Activated naive CD4-positive, alpha-beta T cell treated with anti-CD3 and anti-CD28 coated beads, Interleukin-2, amount 50 U/mL, for 24 hours (primary cell): ENCODE results near the gene KLHDC3.

Experiments used
- H3K27ac Mint-ChIP-seq: one replicate; pipeline ENCODE4 v1.8.0; 2021; ENCODE audit warnings: mild to moderate bottlenecking, mixed read lengths
- H3K27me3 Mint-ChIP-seq: one replicate; pipeline ENCODE4 v1.8.0; 2021; ENCODE audit warnings: mixed read lengths
- H3K36me3 Mint-ChIP-seq: one replicate; pipeline ENCODE4 v1.8.0; 2021; ENCODE audit warnings: mixed read lengths
- H3K4me1 Mint-ChIP-seq: one replicate; pipeline ENCODE4 v1.8.0; 2021; ENCODE audit warnings: mixed read lengths
- H3K4me3 Mint-ChIP-seq: one replicate; pipeline ENCODE4 v1.8.0; 2021; ENCODE audit warnings: mild to moderate bottlenecking, mixed read lengths
- H3K9me3 Mint-ChIP-seq: one replicate; pipeline ENCODE4 v1.8.0; 2021; ENCODE audit warnings: mixed read lengths

The KLHDC3 gene, protein sequence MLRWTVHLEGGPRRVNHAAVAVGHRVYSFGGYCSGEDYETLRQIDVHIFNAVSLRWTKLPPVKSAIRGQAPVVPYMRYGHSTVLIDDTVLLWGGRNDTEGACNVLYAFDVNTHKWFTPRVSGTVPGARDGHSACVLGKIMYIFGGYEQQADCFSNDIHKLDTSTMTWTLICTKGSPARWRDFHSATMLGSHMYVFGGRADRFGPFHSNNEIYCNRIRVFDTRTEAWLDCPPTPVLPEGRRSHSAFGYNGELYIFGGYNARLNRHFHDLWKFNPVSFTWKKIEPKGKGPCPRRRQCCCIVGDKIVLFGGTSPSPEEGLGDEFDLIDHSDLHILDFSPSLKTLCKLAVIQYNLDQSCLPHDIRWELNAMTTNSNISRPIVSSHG

DNA sequence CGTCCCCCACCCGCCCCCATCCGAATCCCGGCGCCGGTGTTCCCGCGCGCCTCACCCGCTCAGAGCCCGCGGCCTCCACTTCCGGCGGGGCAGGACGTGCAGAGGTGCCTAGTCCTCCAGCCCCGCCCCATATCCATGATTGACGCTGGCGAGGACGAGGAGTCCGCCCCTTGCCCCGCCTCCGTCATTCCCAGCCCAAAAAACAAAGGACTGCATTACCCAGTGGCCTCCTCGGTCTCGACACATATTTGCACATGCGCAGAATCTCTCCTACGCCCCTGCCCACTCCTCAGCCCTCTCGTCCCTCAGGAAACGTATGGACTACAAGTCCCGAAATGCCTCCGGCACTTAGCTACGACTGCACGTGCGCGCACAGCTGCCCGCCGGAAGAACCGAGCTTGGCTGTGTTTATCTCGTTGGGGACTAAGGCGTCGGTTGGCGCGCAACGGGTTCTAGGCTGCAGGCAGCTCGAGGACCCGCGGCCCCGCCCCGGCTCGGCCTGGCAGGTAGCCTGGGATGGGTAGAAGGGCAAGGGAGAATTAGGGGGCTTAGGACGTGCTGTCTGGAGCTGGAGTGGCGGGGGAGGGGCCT lies at the start of gene KLHDC3, which contains the start of gene MEA1:
Gene KLHDC3, plus strand, starts transcription at position 407 of the 591 bp plus-strand sequence. CDS start 2,944 bp downstream, outside the sequence.
Gene MEA1, minus strand, starts transcription at position 104 of the 591 bp plus-strand sequence. CDS start 133 bp downstream, outside the sequence.
- no peaks in the 10 kb centered on the region for H3K27me3 Mint-ChIP-seq
- H3K36me3 Mint-ChIP-seq = peaks cover 3% of the 10 kb centered on the region
- H3K9me3 Mint-ChIP-seq = no peaks in the 10 kb centered on the region
- peak within 1 kb of the TSS; percentile 94 for H3K4me3 Mint-ChIP-seq
- H3K27ac Mint-ChIP-seq = peak within 1 kb of the TSS; percentile 96
- H3K4me1 Mint-ChIP-seq = peaks cover 76% of the 10 kb centered on the region

DNA sequence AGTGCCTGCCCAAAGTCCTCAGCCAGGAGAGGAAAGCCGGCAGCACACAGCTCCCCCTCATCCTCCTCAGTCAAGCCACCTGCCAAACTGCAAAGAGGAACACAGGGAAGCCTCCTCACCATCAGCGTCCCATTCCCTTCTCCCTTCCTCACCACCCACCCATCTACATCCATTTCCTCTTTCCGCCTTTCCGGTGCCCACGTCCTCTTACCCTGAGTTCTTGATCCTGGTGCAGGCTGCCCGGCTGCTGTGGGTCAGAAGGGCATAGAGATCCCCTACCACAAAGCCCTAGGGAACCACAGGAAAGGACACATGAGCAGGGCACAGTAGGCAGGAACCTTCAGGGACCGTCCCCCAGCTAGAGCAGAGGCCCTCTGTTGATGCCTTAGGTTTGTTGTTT lies 47.5 kb upstream of the KLHDC3 start:
- Mint-ChIP-seq H3K27me3 (no peaks in the 10 kb centered on the region), H3K9me3 (no peaks in the 10 kb centered on the region), H3K36me3 (peaks cover 8% of the 10 kb centered on the region), H3K4me1 (peaks cover 13% of the 10 kb centered on the region), H3K27ac (no peak overlapping the region), H3K4me3 (no peak overlapping the region)

DNA sequence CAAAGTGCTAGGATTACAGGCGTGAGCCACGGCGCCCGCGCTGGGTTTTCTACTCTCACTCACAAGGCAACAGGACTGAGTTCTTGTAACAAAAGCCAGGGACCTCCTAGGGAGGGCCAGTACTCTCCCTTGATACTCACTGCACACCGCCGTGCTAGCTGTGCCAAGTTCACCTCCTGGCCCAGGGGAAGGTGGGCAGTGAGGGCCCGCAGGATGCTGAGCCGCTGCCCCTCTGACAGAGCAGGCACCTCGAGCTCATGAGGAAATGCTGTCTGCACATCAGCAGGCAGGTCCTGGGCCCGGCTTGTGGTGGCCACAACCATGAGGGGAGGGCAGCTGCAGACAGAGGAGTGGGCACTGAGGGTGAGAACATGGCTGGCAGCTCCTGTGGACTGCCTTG lies 46.8 kb upstream of the KLHDC3 start:
- Mint-ChIP-seq H3K4me1 (peaks cover 12% of the 10 kb centered on the region), H3K27me3 (no peaks in the 10 kb centered on the region), H3K4me3 (no peak overlapping the region), H3K27ac (no peak overlapping the region), H3K9me3 (no peaks in the 10 kb centered on the region), H3K36me3 (peaks cover 8% of the 10 kb centered on the region)

DNA sequence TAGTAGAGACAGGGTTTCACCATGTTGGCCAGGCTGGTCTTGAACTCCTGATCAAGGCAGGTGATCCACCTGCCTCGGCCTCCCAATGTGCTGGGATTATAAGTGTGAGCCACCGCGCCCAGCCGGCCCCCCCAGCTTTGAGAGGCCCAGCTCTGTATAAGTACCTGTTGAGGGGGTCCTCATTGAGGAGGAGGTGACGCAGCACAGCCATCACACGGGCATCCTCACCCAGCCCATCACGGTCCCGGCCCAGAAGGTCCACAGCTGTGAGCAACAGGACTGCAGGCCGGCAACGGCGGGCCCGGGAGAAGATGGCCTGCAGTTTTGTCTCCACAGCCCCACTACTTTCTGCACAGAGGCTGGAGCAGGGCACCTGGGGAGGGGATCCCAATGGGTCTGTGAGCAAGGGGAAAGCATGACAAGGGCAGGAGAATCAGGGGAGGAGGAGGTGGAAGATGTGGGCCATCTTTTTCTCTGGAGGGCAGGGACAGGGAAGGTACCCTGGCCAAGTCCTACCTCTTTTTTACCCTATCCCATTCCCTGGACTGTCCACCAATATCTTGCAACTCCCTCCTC lies 45.8 kb upstream of the KLHDC3 start:
- Mint-ChIP-seq H3K4me1 (peaks cover 12% of the 10 kb centered on the region), H3K9me3 (no peaks in the 10 kb centered on the region), H3K27ac (no peak overlapping the region), H3K4me3 (no peak overlapping the region), H3K36me3 (peaks cover 8% of the 10 kb centered on the region), H3K27me3 (no peaks in the 10 kb centered on the region)

DNA sequence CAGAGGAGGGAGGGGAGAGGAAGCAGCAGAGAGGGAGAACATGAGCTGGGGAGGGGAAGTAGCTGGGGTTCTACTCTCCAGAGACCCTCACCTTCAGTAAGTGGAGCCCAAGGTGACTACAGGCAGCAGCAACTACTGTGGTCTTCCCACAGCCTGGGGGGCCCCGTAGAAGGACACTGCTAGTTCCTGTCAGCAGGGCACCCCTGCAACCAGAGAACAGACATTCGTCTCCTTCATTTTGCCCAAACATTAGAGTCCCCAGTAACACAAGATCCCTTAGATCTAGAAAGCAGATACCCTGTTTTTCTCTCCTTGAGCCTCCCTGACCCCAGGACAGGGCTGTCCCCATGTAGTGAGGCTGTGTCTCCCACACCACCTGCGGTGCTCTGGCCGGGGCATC lies 45.3 kb upstream of the KLHDC3 start:
- peaks cover 12% of the 10 kb centered on the region for H3K4me1 Mint-ChIP-seq
- no peaks in the 10 kb centered on the region for H3K9me3 Mint-ChIP-seq
- H3K27ac Mint-ChIP-seq = no peak overlapping the region
- H3K27me3 Mint-ChIP-seq = no peaks in the 10 kb centered on the region
- H3K36me3 Mint-ChIP-seq = peaks cover 8% of the 10 kb centered on the region
- no peak overlapping the region for H3K4me3 Mint-ChIP-seq

DNA sequence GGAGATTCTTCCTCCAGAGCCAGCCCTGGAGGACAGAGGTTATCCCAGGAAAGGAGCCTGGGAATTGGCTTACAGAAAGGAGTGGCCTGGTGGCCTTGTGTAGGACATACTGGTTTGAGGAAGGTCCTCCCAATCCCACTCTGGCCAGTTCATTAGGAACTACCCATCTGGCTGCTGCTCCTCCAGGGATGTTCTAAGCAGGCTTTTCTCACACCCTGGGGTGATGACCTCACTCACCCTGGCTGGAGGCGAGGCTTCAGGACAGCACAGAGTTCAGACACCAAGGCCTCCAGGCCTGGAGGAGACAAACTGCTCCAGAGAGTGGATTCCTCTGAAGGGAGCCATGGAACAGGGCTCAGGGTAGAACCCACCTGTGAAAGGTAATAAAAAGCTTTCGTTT lies 44.6 kb upstream of the KLHDC3 start:
- no peak overlapping the region for H3K4me3 Mint-ChIP-seq
- peaks cover 15% of the 10 kb centered on the region for H3K4me1 Mint-ChIP-seq
- H3K27ac Mint-ChIP-seq = no peak overlapping the region
- peaks cover 8% of the 10 kb centered on the region for H3K36me3 Mint-ChIP-seq
- H3K27me3 Mint-ChIP-seq = no peaks in the 10 kb centered on the region
- no peaks in the 10 kb centered on the region for H3K9me3 Mint-ChIP-seq

DNA sequence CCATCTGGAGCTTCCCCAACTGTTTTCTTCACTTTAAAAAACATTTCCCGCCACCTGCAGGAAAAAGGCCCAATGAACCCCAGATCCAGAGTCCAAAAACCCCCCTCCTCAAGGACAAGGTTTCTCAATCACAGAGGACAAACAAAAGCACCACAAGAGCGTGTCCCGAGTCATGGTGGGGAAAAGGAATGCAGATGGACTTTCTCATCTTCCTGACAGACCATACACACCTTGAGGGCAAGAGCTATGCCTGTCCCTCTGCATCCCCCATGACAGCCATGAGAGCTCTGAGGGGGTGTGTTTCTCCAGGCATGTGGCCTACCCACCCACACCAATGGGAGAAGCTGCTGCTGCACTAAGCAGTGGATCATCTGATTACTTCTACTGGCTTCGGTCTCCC lies 44.1 kb upstream of the KLHDC3 start:
- no peak overlapping the region for H3K4me3 Mint-ChIP-seq
- H3K9me3 Mint-ChIP-seq = no peaks in the 10 kb centered on the region
- H3K27ac Mint-ChIP-seq = no peak overlapping the region
- H3K4me1 Mint-ChIP-seq = peaks cover 20% of the 10 kb centered on the region
- H3K27me3 Mint-ChIP-seq = no peaks in the 10 kb centered on the region
- H3K36me3 Mint-ChIP-seq = peaks cover 4% of the 10 kb centered on the region

DNA sequence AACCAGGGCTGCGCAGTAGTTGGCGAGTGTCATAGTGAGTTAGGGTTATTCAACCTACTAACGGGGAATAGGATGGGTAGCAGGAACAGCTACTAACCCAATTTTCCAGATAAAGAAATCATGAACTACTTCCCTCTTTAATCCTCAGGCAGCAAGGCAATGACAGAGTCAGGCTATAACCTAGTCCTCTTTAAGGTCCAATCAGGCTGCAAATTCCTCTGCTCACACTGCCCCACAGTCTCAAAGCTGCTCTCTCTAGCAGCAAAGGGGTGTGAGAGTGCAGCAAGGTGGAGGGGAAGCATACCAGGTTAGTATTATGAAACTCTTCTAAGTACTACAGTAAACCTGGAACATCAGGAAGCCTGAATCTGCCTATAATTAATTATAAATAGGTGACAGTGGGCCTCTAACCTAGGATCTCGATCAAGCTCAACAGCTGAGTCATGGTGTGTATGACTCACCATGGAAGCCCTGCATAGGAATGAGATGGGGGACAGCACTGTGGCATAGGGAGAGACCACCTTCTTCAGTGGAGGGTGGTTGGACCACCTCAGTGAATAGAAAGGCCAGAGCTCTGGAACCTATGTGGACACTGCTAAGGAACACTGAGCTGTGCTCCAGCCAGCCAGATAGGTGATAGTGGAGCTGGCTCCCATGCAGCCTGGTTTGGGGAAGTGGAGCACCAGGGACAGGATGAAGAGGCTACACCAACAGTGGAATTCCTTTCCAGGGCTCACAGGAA lies 43.0 kb upstream of the KLHDC3 start:
- Mint-ChIP-seq H3K27ac (no peak overlapping the region), H3K9me3 (no peaks in the 10 kb centered on the region)

DNA sequence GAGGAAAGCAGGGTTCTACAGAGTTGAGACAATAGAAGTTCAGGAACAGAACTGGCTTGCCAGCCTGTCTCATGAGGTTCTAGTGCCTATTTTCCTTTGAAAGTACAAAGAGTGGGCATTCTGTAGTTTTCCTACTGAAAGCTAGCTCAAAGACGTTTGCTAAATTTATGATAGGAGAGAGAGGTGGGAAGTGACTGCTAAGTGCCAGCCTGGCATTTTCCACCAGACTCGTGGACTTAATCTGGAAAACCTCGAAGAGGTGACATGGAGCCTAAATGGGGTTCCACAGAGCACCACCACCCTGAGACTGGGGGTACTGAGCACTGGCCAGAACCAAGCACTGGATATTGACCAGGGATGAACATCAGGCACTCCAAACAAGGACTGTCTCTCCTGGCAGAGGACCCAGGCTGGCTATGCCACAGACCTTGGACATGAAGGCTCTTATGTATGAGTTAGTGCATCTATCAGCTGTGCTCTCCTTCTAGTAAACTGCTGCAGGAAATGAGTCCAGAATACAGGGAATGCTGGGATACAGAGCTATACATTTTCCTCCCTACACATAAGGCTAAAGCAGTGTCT lies 42.2 kb upstream of the KLHDC3 start:
- H3K27ac Mint-ChIP-seq = no peak overlapping the region
- H3K4me3 Mint-ChIP-seq = no peak overlapping the region
- peaks cover 1% of the 10 kb centered on the region for H3K36me3 Mint-ChIP-seq
- H3K27me3 Mint-ChIP-seq = no peaks in the 10 kb centered on the region
- peaks cover 35% of the 10 kb centered on the region for H3K4me1 Mint-ChIP-seq
- no peaks in the 10 kb centered on the region for H3K9me3 Mint-ChIP-seq

More for the DNA sequence above, 43.0 kb upstream of the KLHDC3 start:
- Mint-ChIP-seq H3K4me1 (peaks cover 28% of the 10 kb centered on the region), H3K27me3 (no peaks in the 10 kb centered on the region), H3K4me3 (no peak overlapping the region), H3K36me3 (no peaks in the 10 kb centered on the region)

DNA sequence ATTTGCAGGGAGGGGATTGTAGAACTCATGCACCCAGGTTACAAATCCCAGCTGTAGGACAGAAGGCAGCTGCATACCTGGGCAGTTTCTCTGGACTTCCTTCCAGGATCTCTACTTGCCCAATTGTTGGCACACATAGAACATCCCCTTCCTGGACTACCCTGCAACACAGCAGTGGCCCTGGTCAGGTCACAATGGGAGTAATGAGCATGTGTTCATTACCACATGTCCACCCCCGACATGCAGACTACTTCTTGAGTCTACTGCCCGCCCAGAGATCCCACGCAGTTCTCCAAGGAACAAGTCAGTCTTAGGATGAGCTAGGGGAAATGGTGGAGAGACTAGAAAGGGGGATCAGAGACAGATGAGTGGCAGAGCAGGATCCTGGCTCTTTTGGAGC lies 40.1 kb upstream of the KLHDC3 start:
- no peak overlapping the region for H3K4me3 Mint-ChIP-seq
- no peaks in the 10 kb centered on the region for H3K9me3 Mint-ChIP-seq
- peak overlapping the region; percentile 51 for H3K27ac Mint-ChIP-seq
- H3K4me1 Mint-ChIP-seq = peaks cover 46% of the 10 kb centered on the region
- H3K27me3 Mint-ChIP-seq = no peaks in the 10 kb centered on the region
- H3K36me3 Mint-ChIP-seq = peaks cover 3% of the 10 kb centered on the region

DNA sequence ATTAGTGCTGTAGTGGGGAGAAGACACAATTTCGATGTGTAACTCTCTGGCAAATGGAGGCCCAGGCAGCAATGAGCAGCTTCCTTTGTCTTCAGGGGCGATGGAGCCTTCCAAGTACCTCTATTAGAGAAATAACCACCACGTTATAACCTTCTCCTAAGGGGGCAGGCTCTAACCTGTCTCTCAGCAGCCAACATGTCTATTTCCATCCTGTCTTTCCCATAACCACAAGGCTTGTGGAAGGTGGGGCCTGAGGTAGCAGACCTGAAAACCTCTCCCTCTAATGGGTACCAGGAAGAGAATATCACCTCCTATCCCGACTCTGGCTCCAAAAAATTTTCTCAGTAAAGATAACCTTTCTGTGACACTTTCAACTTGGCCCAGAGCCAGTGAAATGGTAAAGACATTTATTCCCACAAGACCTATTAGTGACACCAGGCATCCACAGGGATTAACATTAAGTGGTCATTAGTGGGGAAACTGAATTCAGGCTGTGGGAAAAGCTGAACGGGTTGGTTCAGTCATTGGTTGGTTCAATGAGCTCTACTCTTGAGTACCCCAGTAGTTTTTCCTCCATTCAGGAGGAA lies 39.0 kb upstream of the KLHDC3 start:
- H3K27ac Mint-ChIP-seq = peak overlapping the region; percentile 46
- H3K36me3 Mint-ChIP-seq = peaks cover 3% of the 10 kb centered on the region
- no peaks in the 10 kb centered on the region for H3K27me3 Mint-ChIP-seq
- no peaks in the 10 kb centered on the region for H3K9me3 Mint-ChIP-seq
- peaks cover 55% of the 10 kb centered on the region for H3K4me1 Mint-ChIP-seq
- no peak overlapping the region for H3K4me3 Mint-ChIP-seq

DNA sequence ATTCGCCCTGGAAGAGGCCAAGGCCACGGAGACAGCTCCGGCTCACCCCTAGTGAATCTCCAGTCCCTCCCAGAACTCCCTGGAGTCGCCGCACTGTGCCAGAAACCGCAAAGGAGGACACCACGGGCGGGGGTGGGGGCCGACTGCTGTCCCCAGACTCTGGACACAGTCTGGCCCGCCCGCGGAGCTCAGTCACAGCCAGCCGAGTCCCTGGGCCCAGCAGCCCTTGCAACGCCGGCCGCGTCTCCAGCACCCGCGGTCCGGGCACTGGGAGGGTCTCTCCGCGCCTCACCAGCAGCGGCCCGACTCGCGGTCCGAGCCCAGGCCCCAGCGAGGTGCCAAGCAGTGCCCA lies 35.6 kb upstream of the KLHDC3 start:
- H3K4me1 Mint-ChIP-seq = peaks cover 57% of the 10 kb centered on the region
- H3K27ac Mint-ChIP-seq = peak overlapping the region; percentile 82
- no peaks in the 10 kb centered on the region for H3K9me3 Mint-ChIP-seq
- H3K27me3 Mint-ChIP-seq = no peaks in the 10 kb centered on the region
- peak overlapping the region; percentile 90 for H3K4me3 Mint-ChIP-seq
- H3K36me3 Mint-ChIP-seq = peaks cover 3% of the 10 kb centered on the region

DNA sequence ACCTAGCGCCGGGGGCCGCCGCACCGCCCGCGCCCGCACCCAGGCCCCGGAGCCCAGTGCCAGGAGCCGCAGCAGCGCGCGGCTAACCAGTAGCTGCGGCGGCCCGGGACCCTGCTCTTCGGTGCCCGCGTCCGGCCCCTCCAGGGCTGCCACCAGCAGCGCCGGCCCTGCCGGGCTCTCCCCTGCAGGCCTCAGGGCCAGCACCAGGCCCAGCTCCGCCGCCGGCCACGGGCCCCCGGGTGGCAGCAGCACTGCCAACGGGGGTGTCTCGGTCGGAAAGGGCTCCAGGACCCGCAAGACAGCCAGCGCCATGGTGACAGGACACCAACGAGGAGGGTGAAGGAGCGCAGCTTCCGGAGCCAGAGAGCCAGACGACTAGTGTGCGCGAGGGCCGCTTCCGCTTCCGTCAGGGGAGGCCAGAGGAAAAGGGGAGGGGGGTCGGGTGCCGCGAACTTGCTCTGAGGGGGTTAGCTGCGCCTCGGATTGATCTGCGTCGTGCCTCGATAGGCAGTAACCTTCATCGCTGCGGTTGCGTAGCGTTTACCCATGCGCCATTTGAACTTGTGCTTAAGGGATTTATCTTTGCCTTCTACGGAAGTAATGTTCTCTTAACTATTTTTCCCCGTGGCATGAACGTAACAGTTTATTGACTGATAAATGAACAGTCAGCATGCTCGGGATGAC lies 35.1 kb upstream of the KLHDC3 start, which contains the start of gene PEX6:
Gene PEX6, minus strand, starts transcription at position 343 of the 684 bp plus-strand sequence. Its CDS starts 31 bp downstream, at position 312.
- no peaks in the 10 kb centered on the region for H3K9me3 Mint-ChIP-seq
- peaks cover 3% of the 10 kb centered on the region for H3K36me3 Mint-ChIP-seq
- H3K4me1 Mint-ChIP-seq = peaks cover 59% of the 10 kb centered on the region
- H3K27ac Mint-ChIP-seq = peak within 1 kb of the TSS; percentile 96
- H3K4me3 Mint-ChIP-seq = peak within 1 kb of the TSS; percentile 93
- no peaks in the 10 kb centered on the region for H3K27me3 Mint-ChIP-seq

DNA sequence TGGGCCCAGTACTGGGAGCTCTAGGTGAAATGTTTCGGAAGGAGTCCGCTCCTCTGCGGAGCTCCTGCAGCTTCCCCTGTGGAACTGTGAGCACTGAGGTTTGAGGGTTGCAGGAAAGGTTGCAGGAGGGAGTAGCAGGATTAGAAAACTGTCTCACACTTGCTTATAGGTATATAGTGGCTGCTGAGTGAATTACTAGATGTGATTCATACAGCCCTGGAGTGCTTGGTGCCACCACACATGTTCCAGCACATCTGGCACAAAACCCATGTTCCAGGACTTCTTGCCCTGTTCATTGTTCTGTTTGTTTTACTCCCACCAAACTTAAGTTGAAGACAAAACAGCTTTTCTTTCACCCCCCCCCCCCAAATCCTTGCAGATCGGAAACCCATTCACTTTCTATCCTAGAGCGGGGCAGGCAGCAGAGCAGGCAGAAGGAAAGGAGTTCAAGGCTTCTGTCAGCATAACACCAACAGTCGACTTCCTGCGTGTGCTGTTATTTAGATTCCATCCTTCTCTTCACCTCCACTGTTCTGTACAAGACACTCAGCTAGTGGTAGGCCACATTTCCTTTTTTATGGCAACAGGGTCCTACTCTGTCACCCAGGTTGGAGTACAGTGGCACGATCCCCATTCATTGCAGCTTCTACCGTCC lies 34.4 kb upstream of the KLHDC3 start:
- Mint-ChIP-seq H3K9me3 (no peaks in the 10 kb centered on the region), H3K4me1 (peaks cover 59% of the 10 kb centered on the region), H3K27me3 (no peaks in the 10 kb centered on the region), H3K4me3 (peak overlapping the region; percentile 93), H3K36me3 (peaks cover 3% of the 10 kb centered on the region), H3K27ac (peak overlapping the region; percentile 96)
